Gastrocnemius medialis (tissue), 4 donors: Measurements from ENCODE around the gene KEL.

Experiments used
- POLR2A ChIP-seq, 2 donors: fragments of 450-650 bp; IDR thresholded peaks; one replicate each; pipeline ENCODE4 v1.6.1; 2017; ENCODE audit warnings: antibody characterized with exemption in 2 of 2, mild to moderate bottlenecking in 2 of 2, moderate library complexity in 2 of 2
- TF ChIP-seq, protein P1 (sequence below), 5 experiments: fragments of 450-650 bp in 3 of 5; fragments of 200-600 bp in 2 of 5; sonication (generic) in 2 of 5; IDR thresholded peaks in 4 of 5; conservative IDR thresholded peaks in 1 of 5; 1 replicate in 4 of 5; 2 replicates in 1 of 5; pipeline ENCODE4 v1.5.1; 2016 to 2019; ENCODE audit warnings: antibody characterized with exemption in 5 of 5, mild to moderate bottlenecking in 3 of 5, moderate library complexity in 3 of 5

DNA sequence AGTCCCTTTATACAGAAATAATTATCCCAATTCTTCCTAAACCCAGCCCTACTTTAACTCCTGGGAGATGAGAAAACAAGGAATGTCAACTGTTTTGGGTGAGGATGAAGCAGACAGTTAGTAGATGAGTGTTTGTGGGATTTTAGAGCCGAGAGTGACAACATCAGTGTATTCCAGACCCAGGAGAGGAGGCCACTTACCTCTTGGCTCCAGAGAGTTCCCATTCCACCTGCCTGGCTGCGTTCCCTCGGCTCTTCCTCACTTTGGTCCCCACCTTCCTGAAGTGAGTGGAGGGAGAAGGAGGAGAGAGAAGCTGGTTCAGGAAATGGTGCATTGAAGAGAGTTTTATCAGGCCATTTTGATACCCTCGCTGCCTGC, 579 bp downstream of the KEL start:
- no peak for TF ChIP-seq POLR2A (IDR thresholded peaks at IDR 0.05)
- TF ChIP-seq, protein P1, sequence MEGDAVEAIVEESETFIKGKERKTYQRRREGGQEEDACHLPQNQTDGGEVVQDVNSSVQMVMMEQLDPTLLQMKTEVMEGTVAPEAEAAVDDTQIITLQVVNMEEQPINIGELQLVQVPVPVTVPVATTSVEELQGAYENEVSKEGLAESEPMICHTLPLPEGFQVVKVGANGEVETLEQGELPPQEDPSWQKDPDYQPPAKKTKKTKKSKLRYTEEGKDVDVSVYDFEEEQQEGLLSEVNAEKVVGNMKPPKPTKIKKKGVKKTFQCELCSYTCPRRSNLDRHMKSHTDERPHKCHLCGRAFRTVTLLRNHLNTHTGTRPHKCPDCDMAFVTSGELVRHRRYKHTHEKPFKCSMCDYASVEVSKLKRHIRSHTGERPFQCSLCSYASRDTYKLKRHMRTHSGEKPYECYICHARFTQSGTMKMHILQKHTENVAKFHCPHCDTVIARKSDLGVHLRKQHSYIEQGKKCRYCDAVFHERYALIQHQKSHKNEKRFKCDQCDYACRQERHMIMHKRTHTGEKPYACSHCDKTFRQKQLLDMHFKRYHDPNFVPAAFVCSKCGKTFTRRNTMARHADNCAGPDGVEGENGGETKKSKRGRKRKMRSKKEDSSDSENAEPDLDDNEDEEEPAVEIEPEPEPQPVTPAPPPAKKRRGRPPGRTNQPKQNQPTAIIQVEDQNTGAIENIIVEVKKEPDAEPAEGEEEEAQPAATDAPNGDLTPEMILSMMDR (IDR thresholded peaks at IDR 0.05 in 4 of 5, conservative IDR thresholded peaks at IDR 0.05 in 1 of 5), result no peak
